Peyer's patch (tissue), 4 donors: ENCODE data around the gene HNRNPH1.

ENCODE experiments used
- POLR2A ChIP-seq, 2 donors: fragments of 450-650 bp; IDR thresholded peaks; one replicate each; pipeline ENCODE4 v1.5.1; 2017; ENCODE audit warnings: antibody characterized with exemption in 2 of 2, mild to moderate bottlenecking in 2 of 2, moderate library complexity in 2 of 2
- TF ChIP-seq, protein P1 (sequence below), 6 experiments: fragments of 450-650 bp in 4 of 6; fragments of 200-600 bp in 2 of 6; sonication (generic) in 1 of 6; IDR thresholded peaks; one replicate each; pipeline ENCODE4 v1.5.1; 2017 to 2019; ENCODE audit warnings: antibody characterized with exemption in 6 of 6, mild to moderate bottlenecking in 3 of 6, moderate library complexity in 1 of 6

DNA sequence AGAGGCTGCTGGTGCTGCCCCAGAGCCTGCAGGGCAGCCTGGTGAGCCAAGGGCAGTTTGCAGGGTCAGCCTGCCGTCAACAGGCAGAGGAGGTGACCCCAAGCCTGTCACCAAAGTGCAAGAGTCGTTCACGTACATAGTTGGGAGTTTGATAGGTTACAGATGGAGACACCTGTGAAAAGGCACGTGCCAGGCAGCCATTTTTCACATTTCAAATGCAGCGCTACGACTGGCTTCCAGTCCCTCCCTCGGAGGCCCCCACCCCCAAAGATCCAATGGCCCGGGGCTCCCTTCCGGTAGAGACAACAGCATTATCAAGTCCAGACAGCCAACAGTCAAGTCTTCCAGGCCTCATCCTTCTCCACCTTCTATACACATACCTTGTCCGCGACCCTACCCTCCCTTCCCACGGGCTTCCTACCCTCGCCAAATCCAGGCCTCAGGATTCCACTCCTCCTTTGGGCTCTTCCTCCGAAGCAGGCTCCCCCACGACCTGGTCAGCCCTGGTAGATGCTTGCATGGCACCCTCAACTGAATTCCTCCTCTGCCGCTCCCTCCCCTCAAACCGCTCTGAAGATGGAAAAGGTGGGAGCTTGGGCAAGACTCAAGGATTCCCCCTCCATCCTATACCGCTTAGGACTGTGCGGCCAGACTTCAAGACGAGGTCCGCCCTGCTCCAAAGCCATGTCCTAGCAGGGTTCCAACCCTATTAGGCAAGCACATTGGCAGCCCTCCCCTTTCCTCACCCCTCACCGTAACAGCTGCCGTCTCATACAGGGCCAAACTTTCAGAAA is 13.2 kb downstream of the HNRNPH1 start:
- TF ChIP-seq, protein P1, sequence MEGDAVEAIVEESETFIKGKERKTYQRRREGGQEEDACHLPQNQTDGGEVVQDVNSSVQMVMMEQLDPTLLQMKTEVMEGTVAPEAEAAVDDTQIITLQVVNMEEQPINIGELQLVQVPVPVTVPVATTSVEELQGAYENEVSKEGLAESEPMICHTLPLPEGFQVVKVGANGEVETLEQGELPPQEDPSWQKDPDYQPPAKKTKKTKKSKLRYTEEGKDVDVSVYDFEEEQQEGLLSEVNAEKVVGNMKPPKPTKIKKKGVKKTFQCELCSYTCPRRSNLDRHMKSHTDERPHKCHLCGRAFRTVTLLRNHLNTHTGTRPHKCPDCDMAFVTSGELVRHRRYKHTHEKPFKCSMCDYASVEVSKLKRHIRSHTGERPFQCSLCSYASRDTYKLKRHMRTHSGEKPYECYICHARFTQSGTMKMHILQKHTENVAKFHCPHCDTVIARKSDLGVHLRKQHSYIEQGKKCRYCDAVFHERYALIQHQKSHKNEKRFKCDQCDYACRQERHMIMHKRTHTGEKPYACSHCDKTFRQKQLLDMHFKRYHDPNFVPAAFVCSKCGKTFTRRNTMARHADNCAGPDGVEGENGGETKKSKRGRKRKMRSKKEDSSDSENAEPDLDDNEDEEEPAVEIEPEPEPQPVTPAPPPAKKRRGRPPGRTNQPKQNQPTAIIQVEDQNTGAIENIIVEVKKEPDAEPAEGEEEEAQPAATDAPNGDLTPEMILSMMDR (IDR thresholded peaks at IDR 0.05) = no peak
- no peak for TF ChIP-seq POLR2A (IDR thresholded peaks at IDR 0.05)
